HCT116 (cell line): ENCODE data around the gene EPSTI1. TPM values are rescaled to one million over a fixed set of nuclear protein-coding genes. Genes with fewer than 3 reads are reported as not detected.

Source experiments
- ATAC-seq: fragments of 200-7000 bp; cut with Tn5 transposase; 2 replicates; pipeline ENCODE4 v1.9.1; 2020; ENCODE audit warnings: mild to moderate bottlenecking, moderate library complexity
- BruUV-seq: library from RNA; stranded (reverse); fragments of 400-500 nt; replicated peaks from 2 replicates; lab custom pipeline; 2021; lab: Mats Ljungman, UMichigan
- CTCF ChIA-PET: fragments of 300-600 bp; sonication (Branson Sonifier 250); formaldehyde crosslinking; loops from one replicate; lab custom pipeline; 2021; ENCODE audit warnings: antibody characterized with exemption; lab: Charles Lee
- POLR2A ChIA-PET: fragments of 300-600, 350-600 bp; sonication (Branson Sonifier 250); formaldehyde crosslinking; loops from one replicate; lab custom pipeline; 2021; ENCODE audit warnings: antibody characterized with exemption; lab: Charles Lee
- RAD21 ChIA-PET, 2 experiments: fragments of 300-600 bp; sonication (Branson Sonifier 250); formaldehyde crosslinking; loops; one replicate each; lab custom pipeline; 2023; ENCODE audit warnings: low total read pairs in 2 of 2; ENCODE audit not compliant: uncharacterized antibody in 2 of 2, unreplicated experiment in 2 of 2, low non-redundant PET in 1 of 2; lab: Charles Lee
- DNase-seq: peaks from one replicate; pipeline ENCODE4 v3.0.0-alpha.2; 2010; ENCODE audit warnings: low read depth, low spot score
- H2AFZ ChIP-seq: fragments of 200-600 bp; shearing (Covaris generic), sonication (generic); 2 replicates; pipeline ENCODE4 v1.6.1; 2017; ENCODE audit warnings: low read depth, mixed run types, mixed read lengths, antibody characterized with exemption, low read length; ENCODE audit not compliant: poor library complexity, severe bottlenecking
- H3K27ac ChIP-seq: 2 replicates; pipeline ENCODE4 v1.5.1; 2012; ENCODE audit warnings: low read depth, low read length
- H3K27me3 ChIP-seq: fragments of 200-600 bp; sonication (generic); 2 replicates; pipeline ENCODE4 v1.6.1; 2016; ENCODE audit warnings: mixed run types, low read length, mixed read lengths; ENCODE audit not compliant: insufficient read depth
- H3K36me3 ChIP-seq, 2 experiments: fragments of 200-500 bp in 1 of 2; fragments of 200-600 bp in 1 of 2; sonication (Bioruptor generic) in 1 of 2; sonication (generic) in 1 of 2; 2 replicates each; pipeline versions ENCODE4 v1.5.1 to v1.6.1; 2014 to 2016; ENCODE audit warnings: low read length in 2 of 2, inconsistent platforms in 1 of 2, mixed read lengths in 1 of 2, mixed run types in 1 of 2; ENCODE audit not compliant: insufficient read depth in 2 of 2, control insufficient read depth in 1 of 2
- H3K4me1 ChIP-seq, 2 experiments: fragments of 200-600 bp in 1 of 2; sonication (generic) in 1 of 2; 2 replicates each; pipeline versions ENCODE4 v1.5.1 to v1.6.1; 2012 to 2017; ENCODE audit warnings: low read length in 2 of 2, inconsistent platforms in 1 of 2, mild to moderate bottlenecking in 1 of 2, mixed read lengths in 1 of 2, mixed run types in 1 of 2, moderate library complexity in 1 of 2; ENCODE audit not compliant: insufficient read depth in 2 of 2, control insufficient read depth in 1 of 2
- H3K4me2 ChIP-seq: fragments of 200-600 bp; sonication (generic); 2 replicates; pipeline ENCODE4 v1.6.1; 2017; ENCODE audit warnings: mixed run types, low read length, mixed read lengths
- H3K4me3 ChIP-seq, 2 experiments: fragments of 200-600 bp in 1 of 2; sonication (generic) in 1 of 2; replicated peaks in 1 of 2; 2 replicates each; pipeline ENCODE4 v1.5.1; 2011 to 2016; ENCODE audit warnings: low read length in 2 of 2, control low read depth in 1 of 2, low read depth in 1 of 2, mild to moderate bottlenecking in 1 of 2, mixed read lengths in 1 of 2, mixed run types in 1 of 2
- H3K79me2 ChIP-seq: fragments of 200-600 bp; sonication (generic); 2 replicates; pipeline ENCODE4 v1.6.1; 2017; ENCODE audit warnings: mild to moderate bottlenecking, mixed run types, low read length, moderate library complexity, mixed read lengths; ENCODE audit not compliant: insufficient read depth
- H3K9ac ChIP-seq: fragments of 200-600 bp; sonication (generic); 2 replicates; pipeline ENCODE4 v1.6.1; 2016; ENCODE audit warnings: low read length, mixed read lengths
- H3K9me2 ChIP-seq: fragments of 200-600 bp; sonication (generic), shearing (Covaris generic); 2 replicates; pipeline ENCODE4 v1.6.1; 2017; ENCODE audit warnings: mixed run types, mild to moderate bottlenecking, moderate library complexity; ENCODE audit not compliant: insufficient read depth
- H3K9me3 ChIP-seq, 2 experiments: fragments of 200-500 bp in 1 of 2; fragments of 200-600 bp in 1 of 2; sonication (Bioruptor generic) in 1 of 2; sonication (generic) in 1 of 2; 2 replicates each; pipeline ENCODE4 v1.6.1; 2014 to 2017; ENCODE audit warnings: low read length in 2 of 2, mixed read lengths in 2 of 2, inconsistent platforms in 1 of 2, low read depth in 1 of 2, mild to moderate bottlenecking in 1 of 2, mixed run types in 1 of 2, moderate library complexity in 1 of 2; ENCODE audit not compliant: control insufficient read depth in 1 of 2, insufficient read depth in 1 of 2
- H4K20me1 ChIP-seq: fragments of 200-600 bp; sonication (generic), shearing (Covaris generic); 2 replicates; pipeline ENCODE4 v1.6.1; 2017; ENCODE audit warnings: mixed run types, mild to moderate bottlenecking, moderate library complexity; ENCODE audit not compliant: insufficient read depth
- CEBPB ChIP-seq: IDR thresholded peaks from 2 replicates; pipeline ENCODE4 v1.6.1; 2012; ENCODE audit warnings: low read depth
- EZH2 ChIP-seq: fragments of 200-600 bp; sonication (generic); IDR thresholded peaks from 2 replicates; pipeline ENCODE4 v1.6.1; 2017; ENCODE audit warnings: antibody characterized with exemption, mixed run types
- FOSL1 ChIP-seq: IDR thresholded peaks from 2 replicates; pipeline ENCODE4 v1.6.1; 2012; ENCODE audit warnings: low read depth
- JUND ChIP-seq: IDR thresholded peaks from 2 replicates; pipeline ENCODE4 v1.6.1; 2012
- RAD21 ChIP-seq: IDR thresholded peaks from 2 replicates; pipeline ENCODE4 v1.6.1; 2012; ENCODE audit warnings: low read depth, mild to moderate bottlenecking
- REST ChIP-seq: IDR thresholded peaks from 2 replicates; pipeline ENCODE4 v1.6.1; 2012; ENCODE audit warnings: low read depth
- ZBTB33 ChIP-seq: IDR thresholded peaks from 2 replicates; pipeline ENCODE4 v1.6.1; 2011; ENCODE audit warnings: mild to moderate bottlenecking, low read length, moderate library complexity; ENCODE audit not compliant: insufficient replicate concordance; ENCODE audit errors: extremely low read depth
- ZFX ChIP-seq: fragments of 450-650 bp; IDR thresholded peaks from 2 replicates; pipeline ENCODE4 v1.6.1; 2017
- intact Hi-C: fragments of 100-400 bp; cut with micrococcal nuclease; formaldehyde crosslinking; loops from 2 replicates; pipeline ENCODE4 v1.10.0; 2022
- total RNA-seq: library from RNA; stranded (reverse); gene quantifications from one replicate; pipeline ENCODE4 v1.2.1, GENCODE V29; 2021; ENCODE audit not compliant: unreplicated experiment

The EPSTI1 gene
- total RNA-seq, 1 experiment from 2014 or later, result 0.69 TPM

GRCh38 chr13:42981853-42982252 is 10.2 kb downstream of the EPSTI1 start:
- RAD21 ChIA-PET, result no interaction called here
- BruUV-seq, result no TSS peak
- peaks cover 0 to 4% of the 10 kb centered on the region in 2 experiments; a peak in 2 of 4 replicates for H3K4me1 ChIP-seq
- no peak overlapping the region for H3K27ac ChIP-seq
- H3K4me3 ChIP-seq, result no peak overlapping the region
- no peaks in the 10 kb centered on the region for H3K27me3 ChIP-seq
- H2AFZ ChIP-seq, result no peak overlapping the region
- no peaks in the 10 kb centered on the region for H3K79me2 ChIP-seq
- H3K9me2 ChIP-seq, result no peaks in the 10 kb centered on the region
- CTCF ChIA-PET, result no interaction called here
- TF ChIP-seq JUND (no peak), ZFX (no peak), CEBPB (no peak), RAD21 (no peak), FOSL1 (no peak), REST (no peak), ZBTB33 (no peak), EZH2 (no peak)
- intact Hi-C loops, result no loop called here
- H3K9ac ChIP-seq, result no peak overlapping the region
- no peaks in the 10 kb centered on the region for H3K36me3 ChIP-seq
- DNase-seq (no peak), ATAC-seq (no peak)
- POLR2A ChIA-PET, result no interaction called here
- no peaks in the 10 kb centered on the region for H4K20me1 ChIP-seq
- no peak overlapping the region for H3K4me2 ChIP-seq
- no peaks in the 10 kb centered on the region for H3K9me3 ChIP-seq
